Prostate gland (tissue), 2 donors: ENCODE results near the gene KDM4B. TPM values are rescaled to one million over a fixed set of nuclear protein-coding genes. Genes with fewer than 3 reads are reported as not detected.
"Not testable (repeated sequence)": the region's sequence is repeated elsewhere in the genome, so short reads cannot be mapped to it uniquely, and the experiment has no call there.

Experiments used
- DNase-seq: peaks from one replicate; pipeline ENCODE4 v3.0.0-alpha.2; 2019; ENCODE audit warnings: low spot score
- H3K27ac ChIP-seq, 2 donors: fragments of 200-600 bp; sonication (generic); 2 replicates each; pipeline ENCODE4 v1.5.1; 2017 to 2019
- H3K27me3 ChIP-seq: fragments of 200-600 bp; sonication (generic); replicated peaks from 2 replicates; pipeline ENCODE4 v1.5.1; 2019; ENCODE audit not compliant: insufficient read depth
- H3K36me3 ChIP-seq, 2 donors: fragments of 200-600 bp; sonication (generic); 1 replicate in 1 of 2; 2 replicates in 1 of 2; pipeline versions ENCODE4 v1.5.1 to v1.8.1; 2017 to 2019
- H3K4me1 ChIP-seq: fragments of 200-600 bp; sonication (generic); replicated peaks from 2 replicates; pipeline ENCODE4 v1.5.1; 2019
- H3K4me3 ChIP-seq, 2 donors: fragments of 200-600 bp; sonication (generic); 2 replicates each; pipeline ENCODE4 v1.5.1; 2017 to 2019
- H3K9me3 ChIP-seq: fragments of 200-600 bp; sonication (generic); 2 replicates; pipeline ENCODE4 v1.5.1; 2017
- POLR2A ChIP-seq: fragments of 450-650 bp; IDR thresholded peaks from one replicate; pipeline ENCODE4 v1.6.1; 2016; ENCODE audit warnings: antibody characterized with exemption, mild to moderate bottlenecking
- POLR2AphosphoS5 ChIP-seq: sonication (generic); formaldehyde crosslinking; IDR thresholded peaks from one replicate; pipeline ENCODE4 v1.6.1; 2017; ENCODE audit warnings: antibody characterized with exemption
- WGBS: methylation state at CpG from one replicate; pipeline ENCODE4 v1.1.5; 2018; 5-methylcytosine and 5-hydroxymethylcytosine counted together
- intact Hi-C: fragments of 100-400 bp; cut with DNase I; formaldehyde crosslinking; loops from one replicate; pipeline ENCODE4 v1.14.2; 2022
- total RNA-seq, 2 donors: library from RNA; depleted of rRNA; stranded (reverse); fragments of >200 nt; gene quantifications; one replicate each; pipeline ENCODE4 v1.1.0, GENCODE V29; 2016
- TF ChIP-seq, protein P1 (sequence below), 4 experiments: fragments of 200-600 bp in 2 of 4; fragments of 450-650 bp in 2 of 4; sonication (generic) in 2 of 4; IDR thresholded peaks; 1 replicate in 3 of 4; 2 replicates in 1 of 4; pipeline ENCODE4 v1.5.1; 2016 to 2019; ENCODE audit warnings: antibody characterized with exemption in 4 of 4, mild to moderate bottlenecking in 2 of 4, moderate library complexity in 2 of 4

The KDM4B gene
- total RNA-seq, 2 donors from 2014 or later, result 74.6 to 136 TPM

DNA sequence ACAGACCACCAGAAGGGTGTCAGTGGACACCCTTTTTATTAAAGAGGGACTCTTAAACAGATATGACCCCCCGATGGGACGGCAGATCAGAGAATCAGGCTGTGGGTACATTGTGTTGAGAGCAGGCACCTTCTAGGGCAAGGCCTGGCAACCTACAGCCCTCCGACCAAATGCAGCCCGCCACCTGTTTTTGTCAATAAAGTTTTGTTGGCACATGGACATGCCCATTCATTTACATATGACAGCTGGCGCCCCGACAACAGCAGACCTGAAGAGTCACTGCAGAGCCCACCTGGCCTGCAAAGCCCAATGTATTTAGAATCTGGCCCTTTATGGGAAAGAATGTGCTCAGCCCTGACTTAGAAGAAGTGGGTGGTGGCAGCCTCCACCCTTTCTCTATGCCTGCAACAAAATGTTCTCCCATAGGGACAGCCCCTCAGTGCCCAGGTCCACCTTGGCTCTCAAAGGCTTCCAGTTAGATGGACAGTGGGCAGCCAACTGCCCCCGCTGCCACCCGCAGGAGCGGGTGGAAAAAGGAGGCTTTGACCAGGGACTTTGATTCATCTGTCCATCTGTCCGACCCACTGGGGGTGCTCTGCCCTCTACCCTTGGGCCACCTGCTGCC is 186.8 kb downstream of the KDM4B start:
- DNase-seq, result no peak
- H3K9me3 ChIP-seq, result no peaks in the 10 kb centered on the region

GRCh38 chr19:5156231-5156986 is 187.5 kb downstream of the KDM4B start:
- intact Hi-C loops, result no loop called here
- WGBS, result 35% methylated on average over 23 of the region's 23 CpGs
- Histone ChIP-seq H3K9me3 (no peaks in the 10 kb centered on the region), H3K27me3 (no peaks in the 10 kb centered on the region), H3K27ac (no peak overlapping the region), H3K36me3 (no peaks in the 10 kb centered on the region), H3K4me3 (no peak overlapping the region), H3K4me1 (peaks cover 2% of the 10 kb centered on the region)
- DNase-seq, result no peak
- TF ChIP-seq, protein P1, sequence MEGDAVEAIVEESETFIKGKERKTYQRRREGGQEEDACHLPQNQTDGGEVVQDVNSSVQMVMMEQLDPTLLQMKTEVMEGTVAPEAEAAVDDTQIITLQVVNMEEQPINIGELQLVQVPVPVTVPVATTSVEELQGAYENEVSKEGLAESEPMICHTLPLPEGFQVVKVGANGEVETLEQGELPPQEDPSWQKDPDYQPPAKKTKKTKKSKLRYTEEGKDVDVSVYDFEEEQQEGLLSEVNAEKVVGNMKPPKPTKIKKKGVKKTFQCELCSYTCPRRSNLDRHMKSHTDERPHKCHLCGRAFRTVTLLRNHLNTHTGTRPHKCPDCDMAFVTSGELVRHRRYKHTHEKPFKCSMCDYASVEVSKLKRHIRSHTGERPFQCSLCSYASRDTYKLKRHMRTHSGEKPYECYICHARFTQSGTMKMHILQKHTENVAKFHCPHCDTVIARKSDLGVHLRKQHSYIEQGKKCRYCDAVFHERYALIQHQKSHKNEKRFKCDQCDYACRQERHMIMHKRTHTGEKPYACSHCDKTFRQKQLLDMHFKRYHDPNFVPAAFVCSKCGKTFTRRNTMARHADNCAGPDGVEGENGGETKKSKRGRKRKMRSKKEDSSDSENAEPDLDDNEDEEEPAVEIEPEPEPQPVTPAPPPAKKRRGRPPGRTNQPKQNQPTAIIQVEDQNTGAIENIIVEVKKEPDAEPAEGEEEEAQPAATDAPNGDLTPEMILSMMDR (IDR thresholded peaks at IDR 0.05), result no peak
- no peak for TF ChIP-seq POLR2A

More for the DNA sequence above, 186.8 kb downstream of the KDM4B start:
- no peaks in the 10 kb centered on the region for H3K36me3 ChIP-seq
- H3K4me3 ChIP-seq, result no peak overlapping the region
- no peak overlapping the region for H3K27ac ChIP-seq
- intact Hi-C loops, result no loop called here
- H3K27me3 ChIP-seq, result no peaks in the 10 kb centered on the region
- WGBS, result 89% methylated on average over 10 of the region's 10 CpGs
- peaks cover 2% of the 10 kb centered on the region for H3K4me1 ChIP-seq
- no peak for TF ChIP-seq POLR2A
- no peak for TF ChIP-seq POLR2AphosphoS5
- TF ChIP-seq, protein P1 (IDR thresholded peaks at IDR 0.05), result no peak

DNA sequence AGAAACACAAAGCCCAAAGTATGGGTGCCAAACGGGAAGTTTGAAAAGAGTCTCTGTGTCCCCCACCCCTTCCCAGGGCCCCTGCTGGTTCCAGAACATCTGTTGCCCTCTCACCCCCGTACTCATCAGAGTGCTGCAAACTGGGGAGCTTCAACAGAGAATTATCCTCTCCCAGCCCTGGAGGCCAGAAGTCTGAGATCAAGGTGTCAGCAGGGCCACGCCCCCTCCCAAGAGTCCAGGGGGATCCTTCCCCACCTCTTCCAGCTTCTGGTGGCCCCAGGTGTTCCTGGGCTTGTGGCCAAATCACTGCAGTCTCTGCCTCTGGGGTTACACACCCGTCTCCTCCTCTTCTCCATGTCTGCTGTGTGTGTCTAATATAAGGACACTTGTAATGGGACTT is 188.3 kb downstream of the KDM4B start:
- H3K4me3 ChIP-seq, result no peak overlapping the region

DNA sequence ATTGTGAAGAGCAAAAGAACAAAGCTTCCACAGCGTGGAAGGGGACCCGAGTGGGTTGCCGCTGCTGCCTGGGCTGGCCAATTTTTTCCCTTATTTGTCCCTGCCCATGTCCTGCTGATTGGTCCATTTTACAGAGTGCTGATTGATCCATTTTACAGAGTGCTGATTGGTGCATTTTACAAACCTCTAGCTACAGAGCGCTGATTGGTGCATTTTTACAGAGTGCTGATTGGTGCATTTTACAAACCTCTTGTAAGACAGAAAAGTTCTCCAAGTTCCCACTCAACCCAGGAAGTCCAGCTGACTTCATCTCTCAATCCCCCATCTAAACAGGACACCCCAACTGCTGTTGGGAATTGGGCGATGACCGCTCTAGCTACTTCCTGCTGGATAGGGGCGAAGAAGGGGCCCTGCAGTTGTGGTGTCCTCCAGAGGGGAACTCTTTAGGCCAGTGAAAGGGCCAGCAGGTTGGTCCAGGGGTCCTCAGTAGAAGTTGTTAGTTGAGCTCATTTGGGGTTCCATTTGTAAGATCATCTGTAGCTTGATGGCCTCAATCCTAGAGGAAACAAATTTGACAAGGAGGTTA is 189.7 kb downstream of the KDM4B start:
- H3K27me3 ChIP-seq, DNase-seq, intact Hi-C loops, H3K9me3 ChIP-seq, H3K36me3 ChIP-seq, H3K27ac ChIP-seq, H3K4me1 ChIP-seq, H3K4me3 ChIP-seq: not testable (repeated sequence)
- WGBS, result 97% methylated on average over 7 of the region's 7 CpGs

More for the DNA sequence above, 188.3 kb downstream of the KDM4B start:
- no peaks in the 10 kb centered on the region for H3K36me3 ChIP-seq
- TF ChIP-seq, protein P1 (IDR thresholded peaks at IDR 0.05), result no peak
- TF ChIP-seq POLR2A, result no peak
- no peak for TF ChIP-seq POLR2AphosphoS5
- no peak overlapping the region for H3K27ac ChIP-seq
- WGBS, result 60% methylated on average over 4 of the region's 4 CpGs
- no peak for DNase-seq
- no peaks in the 10 kb centered on the region for H3K27me3 ChIP-seq
- no peaks in the 10 kb centered on the region for H3K9me3 ChIP-seq
- H3K4me1 ChIP-seq, result peaks cover 2% of the 10 kb centered on the region
- intact Hi-C loops, result no loop called here

GRCh38 chr19:5160158-5160795 is 191.4 kb downstream of the KDM4B start:
- WGBS, result 80% methylated on average over 2 of the region's 2 CpGs
- H3K27me3 ChIP-seq, DNase-seq, H3K36me3 ChIP-seq, H3K27ac ChIP-seq, H3K4me3 ChIP-seq, intact Hi-C loops, H3K9me3 ChIP-seq, H3K4me1 ChIP-seq: not testable (repeated sequence)

DNA sequence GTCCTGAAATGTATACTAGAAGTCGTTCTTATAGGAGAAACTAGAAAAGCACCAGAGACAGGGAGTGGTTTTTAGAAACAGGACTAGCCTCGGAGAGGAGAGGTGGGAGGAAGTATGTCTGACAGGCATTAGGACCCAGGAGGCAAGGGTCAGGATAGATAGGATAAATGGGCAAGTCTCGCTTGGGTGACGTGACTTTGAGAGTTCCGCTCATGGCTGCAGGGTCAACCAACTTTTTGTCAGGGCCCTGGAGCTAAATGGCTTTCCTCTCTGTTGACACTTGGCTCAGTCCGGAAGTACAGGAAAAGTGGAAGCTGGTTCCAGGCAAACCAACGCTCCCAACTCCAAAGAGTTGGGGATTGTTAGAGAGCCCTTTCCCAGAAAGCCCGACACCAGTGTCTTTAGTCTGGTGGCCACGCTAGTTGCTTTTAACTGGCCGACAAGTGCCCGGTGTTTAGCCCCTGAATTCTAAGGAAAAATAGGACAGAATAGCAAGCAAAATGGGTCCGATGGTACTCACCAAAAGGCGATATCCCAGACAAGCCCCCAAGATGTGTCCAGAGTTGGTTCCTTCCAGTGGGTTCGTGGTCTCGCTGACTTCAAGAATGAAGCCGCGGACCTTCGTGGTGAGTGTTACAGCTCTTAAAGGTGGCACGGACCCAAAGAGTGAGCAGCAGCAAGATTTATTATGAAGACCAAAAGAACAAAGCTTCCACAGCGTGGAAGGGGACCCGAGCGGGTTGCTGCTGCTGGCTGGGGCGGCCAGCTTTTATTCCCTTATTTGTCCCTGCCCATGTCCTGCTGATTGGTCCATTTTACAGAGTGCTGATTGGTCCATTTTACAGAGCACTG is 196.2 kb downstream of the KDM4B start:
- H3K27me3 ChIP-seq, H3K4me1 ChIP-seq, H3K27ac ChIP-seq, H3K36me3 ChIP-seq, H3K4me3 ChIP-seq, DNase-seq, intact Hi-C loops, H3K9me3 ChIP-seq: not testable (repeated sequence)
- WGBS, result 83% methylated on average over 23 of the region's 23 CpGs
